Endothelial cell of umbilical vein (primary cell): ENCODE measurements around the gene MARK2. TPM values are rescaled to one million over a fixed set of nuclear protein-coding genes. Genes with fewer than 3 reads are reported as not detected.

ENCODE experiments used
- BruUV-seq: library from RNA; stranded (reverse); fragments of 400-500 nt; replicated peaks from 2 replicates; lab custom pipeline; 2021; lab: Mats Ljungman, UMichigan
- CTCF ChIA-PET: fragments of 300-600, 350-600 bp; sonication (Branson Sonifier 250); formaldehyde crosslinking; loops from one replicate; lab custom pipeline; 2021; ENCODE audit warnings: antibody characterized with exemption, inconsistent platforms; lab: Charles Lee
- POLR2A ChIA-PET: fragments of 300-600, 350-600 bp; sonication (Branson Sonifier 250); formaldehyde crosslinking; loops from one replicate; lab custom pipeline; 2021; ENCODE audit warnings: antibody characterized with exemption, inconsistent platforms; lab: Charles Lee
- DNase-seq: peaks from one replicate; pipeline ENCODE4 v3.0.0-alpha.2; 2011; ENCODE audit warnings: low read depth, low spot score
- FAIRE-seq: peaks from 2 replicates; lab custom pipeline; 2011; peaks lifted over from hg19 to GRCh38; lab: Jason Lieb, UNC
- H2AFZ ChIP-seq: 2 replicates; pipeline ENCODE4 v1.6.0; 2012; ENCODE audit warnings: low read depth, low read length, control low read depth, inconsistent platforms
- H3K27ac ChIP-seq: 2 replicates; pipeline ENCODE4 v1.5.1; 2011; ENCODE audit warnings: low read depth, mild to moderate bottlenecking, control low read depth, low read length, moderate library complexity; ENCODE audit not compliant: insufficient read depth
- H3K27me3 ChIP-seq, 2 experiments: 2 replicates each; pipeline versions ENCODE4 v1.6.0 to v1.6.1; 2011; ENCODE audit warnings: low read length in 2 of 2, mixed read lengths in 1 of 2; ENCODE audit not compliant: control insufficient read depth in 2 of 2, insufficient read depth in 2 of 2
- H3K36me3 ChIP-seq, 2 experiments: 2 replicates in 1 of 2; 3 replicates in 1 of 2; pipeline ENCODE4 v1.5.1; 2011; ENCODE audit warnings: low read length in 2 of 2, mild to moderate bottlenecking in 1 of 2, moderate library complexity in 1 of 2; ENCODE audit not compliant: control insufficient read depth in 2 of 2, insufficient read depth in 2 of 2; ENCODE audit errors: extremely low read depth in 1 of 2
- H3K4me1 ChIP-seq: 3 replicates; pipeline ENCODE4 v1.5.1; 2011; ENCODE audit warnings: mild to moderate bottlenecking, low read length; ENCODE audit not compliant: control insufficient read depth, insufficient read depth; ENCODE audit errors: extremely low read depth
- H3K4me2 ChIP-seq: 2 replicates; pipeline ENCODE4 v1.6.1; 2011; ENCODE audit warnings: low read length, control low read depth, mixed read lengths; ENCODE audit not compliant: insufficient read depth
- H3K4me3 ChIP-seq, 3 experiments: fragments of 200-600 bp in 1 of 3; sonication (generic), shearing (Covaris generic) in 1 of 3; replicated peaks in 1 of 3; 2 replicates each; pipeline ENCODE4 v1.5.1; 2011 to 2016; ENCODE audit warnings: control low read depth in 3 of 3, low read length in 3 of 3, mild to moderate bottlenecking in 2 of 3, inconsistent platforms in 1 of 3, low read depth in 1 of 3, moderate library complexity in 1 of 3; ENCODE audit not compliant: insufficient read depth in 1 of 3
- H3K79me2 ChIP-seq: 2 replicates; pipeline ENCODE4 v1.6.0; 2012; ENCODE audit warnings: low read length, inconsistent platforms; ENCODE audit not compliant: control insufficient read depth, insufficient read depth
- H3K9ac ChIP-seq: replicated peaks from 2 replicates; pipeline ENCODE3; 2011; ENCODE audit warnings: low read length, control low read depth; ENCODE audit not compliant: insufficient read depth; ENCODE audit errors: extremely low read depth
- H3K9me1 ChIP-seq: replicated peaks from 3 replicates; pipeline ENCODE4 v1.6.0; 2011; ENCODE audit warnings: mild to moderate bottlenecking, low read length; ENCODE audit not compliant: control insufficient read depth, insufficient read depth; ENCODE audit errors: extremely low read depth
- H3K9me3 ChIP-seq: replicated peaks from 2 replicates; pipeline ENCODE4 v1.5.1; 2012; ENCODE audit warnings: low read length, inconsistent platforms; ENCODE audit not compliant: control insufficient read depth, insufficient read depth
- H4K20me1 ChIP-seq: replicated peaks from 2 replicates; pipeline ENCODE3; 2011; ENCODE audit warnings: mild to moderate bottlenecking, low read length; ENCODE audit not compliant: control insufficient read depth, insufficient read depth; ENCODE audit errors: extremely low read depth
- EZH2 ChIP-seq: IDR thresholded peaks from 2 replicates; pipeline ENCODE4 v1.6.1; 2012; ENCODE audit warnings: borderline replicate concordance, low read depth, mild to moderate bottlenecking, moderate library complexity, low read length, inconsistent platforms; ENCODE audit not compliant: severe bottlenecking
- FOS ChIP-seq: IDR thresholded peaks from 2 replicates; pipeline ENCODE4 v1.6.1; 2011; ENCODE audit warnings: mild to moderate bottlenecking, low read length, moderate library complexity, borderline replicate concordance; ENCODE audit not compliant: insufficient read depth
- GATA2 ChIP-seq: IDR thresholded peaks from 2 replicates; pipeline ENCODE4 v1.7.0; 2011; ENCODE audit warnings: low read depth, mild to moderate bottlenecking, moderate library complexity, mixed read lengths, low read length; ENCODE audit not compliant: insufficient read length, insufficient read depth
- JUN ChIP-seq: IDR thresholded peaks from 2 replicates; pipeline ENCODE4 v1.6.1; 2011; ENCODE audit warnings: borderline replicate concordance, low read depth; ENCODE audit not compliant: insufficient read length, insufficient read depth
- MYC ChIP-seq: IDR thresholded peaks from one replicate; pipeline ENCODE4 v1.6.1; 2011; ENCODE audit warnings: mild to moderate bottlenecking, low read depth, low read length
- POLR2A ChIP-seq: IDR thresholded peaks from 2 replicates; pipeline ENCODE4 v1.6.1; 2012; ENCODE audit warnings: low read depth, mild to moderate bottlenecking, control low read depth, low read length
- POLR2AphosphoS5 ChIP-seq: IDR thresholded peaks from 2 replicates; pipeline ENCODE4 v1.6.1; 2012; ENCODE audit warnings: low read depth, mild to moderate bottlenecking, control low read depth, low read length, moderate library complexity; ENCODE audit not compliant: insufficient read depth
- dilution Hi-C: fragments of 300-500 bp; cut with MboI; formaldehyde crosslinking; loops from one replicate; pipeline ENCODE4 v1.15.0; 2019; ENCODE audit warnings: low sequenced_read_pairs; ENCODE audit not compliant: extremely low pct_ligation_motif_present
- intact Hi-C: fragments of 100-400 bp; cut with micrococcal nuclease; formaldehyde crosslinking; loops from one replicate; pipeline ENCODE4 v1.10.0; 2022
- polyA plus RNA-seq, 4 experiments: library from polyadenylated mRNA; depleted of rRNA in 3 of 4; stranded (reverse) in 3 of 4; unstranded in 1 of 4; fragments of >200 nt; gene quantifications; 2 replicates each; pipeline versions ENCODE4 v1.2.1 to v1.2.3, GENCODE V29; 2011 to 2012; ENCODE audit warnings: missing spikeins in 1 of 4
- total RNA-seq: library from RNA; stranded (reverse); gene quantifications from 2 replicates; pipeline ENCODE4 v1.2.3, GENCODE V29; 2021
- TF ChIP-seq, protein P1 (sequence below): IDR thresholded peaks from 2 replicates; pipeline ENCODE4 v1.6.1; 2011; ENCODE audit not compliant: insufficient read depth, insufficient read length
- TF ChIP-seq, protein P2 (sequence below), 2 donors: IDR thresholded peaks; 1 replicate in 1 of 2; 2 replicates in 1 of 2; pipeline ENCODE4 v1.5.1; 2011; ENCODE audit warnings: low read length in 2 of 2, mild to moderate bottlenecking in 2 of 2, moderate library complexity in 2 of 2, control low read depth in 1 of 2, inconsistent platforms in 1 of 2, low read depth in 1 of 2; ENCODE audit not compliant: insufficient read depth in 1 of 2; ENCODE audit errors: extremely low read depth in 1 of 2

The MARK2 gene
- total and polyA plus RNA-seq, 2 donors (not counting 3 experiments of a cell fraction or from before 2014, with no cell fraction given): 16.6 to 34.7 TPM

GRCh38 chr11:63853476-63853875 lies 14.6 kb downstream of the MARK2 start:
- Histone ChIP-seq H4K20me1 (peaks cover 6% of the 10 kb centered on the region), H3K27me3 (no peaks in the 10 kb centered on the region), H3K4me2 (no peak overlapping the region), H2AFZ (no peak overlapping the region), H3K79me2 (peaks cover 68% of the 10 kb centered on the region), H3K9ac (no peak overlapping the region), H3K9me1 (no peaks in the 10 kb centered on the region), H3K9me3 (no peaks in the 10 kb centered on the region), H3K27ac (no peak overlapping the region), H3K36me3 (peaks cover 0 to 2% of the 10 kb centered on the region in 2 experiments), H3K4me3 (no peak overlapping the region), H3K4me1 (peaks cover 6% of the 10 kb centered on the region)
- CTCF ChIA-PET: interaction anchor here (1.2 to 1.6 kb wide), 3 partner anchors 12 to 92 kb away, joined by 3 to 6 read pairs (median 4); no protein-coding TSS in a partner anchor
- no TSS peak for BruUV-seq
- TF ChIP-seq POLR2A: no peak
- TF ChIP-seq GATA2: no peak
- no peak for TF ChIP-seq JUN
- no peak for TF ChIP-seq FOS
- TF ChIP-seq EZH2: no peak
- no peak for TF ChIP-seq POLR2AphosphoS5
- no peak for TF ChIP-seq MYC
- TF ChIP-seq, protein P1, sequence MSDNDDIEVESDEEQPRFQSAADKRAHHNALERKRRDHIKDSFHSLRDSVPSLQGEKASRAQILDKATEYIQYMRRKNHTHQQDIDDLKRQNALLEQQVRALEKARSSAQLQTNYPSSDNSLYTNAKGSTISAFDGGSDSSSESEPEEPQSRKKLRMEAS: no peak
- TF ChIP-seq, protein P2, sequence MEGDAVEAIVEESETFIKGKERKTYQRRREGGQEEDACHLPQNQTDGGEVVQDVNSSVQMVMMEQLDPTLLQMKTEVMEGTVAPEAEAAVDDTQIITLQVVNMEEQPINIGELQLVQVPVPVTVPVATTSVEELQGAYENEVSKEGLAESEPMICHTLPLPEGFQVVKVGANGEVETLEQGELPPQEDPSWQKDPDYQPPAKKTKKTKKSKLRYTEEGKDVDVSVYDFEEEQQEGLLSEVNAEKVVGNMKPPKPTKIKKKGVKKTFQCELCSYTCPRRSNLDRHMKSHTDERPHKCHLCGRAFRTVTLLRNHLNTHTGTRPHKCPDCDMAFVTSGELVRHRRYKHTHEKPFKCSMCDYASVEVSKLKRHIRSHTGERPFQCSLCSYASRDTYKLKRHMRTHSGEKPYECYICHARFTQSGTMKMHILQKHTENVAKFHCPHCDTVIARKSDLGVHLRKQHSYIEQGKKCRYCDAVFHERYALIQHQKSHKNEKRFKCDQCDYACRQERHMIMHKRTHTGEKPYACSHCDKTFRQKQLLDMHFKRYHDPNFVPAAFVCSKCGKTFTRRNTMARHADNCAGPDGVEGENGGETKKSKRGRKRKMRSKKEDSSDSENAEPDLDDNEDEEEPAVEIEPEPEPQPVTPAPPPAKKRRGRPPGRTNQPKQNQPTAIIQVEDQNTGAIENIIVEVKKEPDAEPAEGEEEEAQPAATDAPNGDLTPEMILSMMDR (IDR thresholded peaks at IDR 0.05; ENCODE audit: extremely low read depth in 1 of 2, insufficient read depth in 1 of 2, low read depth in 1 of 2, low read length in 2 of 2): no peak
- intact Hi-C loops: no loop called here
- DNase-seq: no peak
- dilution Hi-C loops: no loop called here
- POLR2A ChIA-PET: no interaction called here
- FAIRE-seq: no peak
